Measurements from ENCODE around the gene RMRP.

DNA sequence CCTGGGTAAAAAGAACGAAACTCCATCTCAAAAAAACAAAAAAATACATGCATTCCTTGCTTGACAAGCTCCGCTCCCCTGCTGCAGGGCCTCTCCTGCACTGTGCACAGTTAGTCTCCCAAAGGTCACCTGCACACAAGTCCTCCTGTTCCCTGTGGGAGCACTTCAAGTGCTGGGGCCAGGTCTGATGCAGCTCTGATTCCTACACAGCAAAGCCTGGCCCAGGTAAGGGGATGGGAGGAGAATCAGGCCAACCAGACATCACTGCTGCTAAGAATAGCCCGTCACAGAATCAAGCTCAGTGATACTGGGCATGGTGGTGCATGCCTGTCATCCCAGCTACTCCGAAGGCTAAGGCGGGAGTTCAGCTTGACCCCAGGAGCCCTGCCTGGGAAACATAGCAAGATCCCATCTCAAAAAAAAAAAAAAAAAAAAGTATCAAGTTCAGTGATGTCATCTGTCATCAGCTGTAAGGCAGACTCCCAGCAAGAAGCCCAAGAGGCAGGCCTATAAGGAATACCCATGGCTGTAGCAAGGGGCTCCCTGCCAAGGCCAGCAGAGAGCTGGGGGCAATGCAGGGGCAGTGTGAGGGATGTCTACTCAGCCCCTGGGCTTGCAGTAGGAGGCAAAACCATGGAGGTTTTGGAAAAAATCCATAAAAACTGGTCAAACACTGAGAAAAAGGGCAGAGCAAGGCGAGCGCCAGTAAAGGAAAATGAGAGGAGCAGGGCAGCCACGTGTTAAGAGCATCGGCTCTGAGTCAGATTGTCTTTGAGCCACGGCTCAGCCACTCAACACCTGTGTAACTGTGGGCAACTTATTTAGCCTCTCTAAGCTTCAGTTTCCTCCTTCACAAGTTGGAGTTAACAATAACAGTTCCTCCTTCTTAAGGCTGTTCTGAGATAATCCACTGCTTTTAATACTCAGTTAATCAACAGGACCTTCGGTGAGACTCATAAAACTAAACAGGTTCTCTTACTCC is 28.7 kb upstream of the RMRP start:
- TF ChIP-seq, protein P1, sequence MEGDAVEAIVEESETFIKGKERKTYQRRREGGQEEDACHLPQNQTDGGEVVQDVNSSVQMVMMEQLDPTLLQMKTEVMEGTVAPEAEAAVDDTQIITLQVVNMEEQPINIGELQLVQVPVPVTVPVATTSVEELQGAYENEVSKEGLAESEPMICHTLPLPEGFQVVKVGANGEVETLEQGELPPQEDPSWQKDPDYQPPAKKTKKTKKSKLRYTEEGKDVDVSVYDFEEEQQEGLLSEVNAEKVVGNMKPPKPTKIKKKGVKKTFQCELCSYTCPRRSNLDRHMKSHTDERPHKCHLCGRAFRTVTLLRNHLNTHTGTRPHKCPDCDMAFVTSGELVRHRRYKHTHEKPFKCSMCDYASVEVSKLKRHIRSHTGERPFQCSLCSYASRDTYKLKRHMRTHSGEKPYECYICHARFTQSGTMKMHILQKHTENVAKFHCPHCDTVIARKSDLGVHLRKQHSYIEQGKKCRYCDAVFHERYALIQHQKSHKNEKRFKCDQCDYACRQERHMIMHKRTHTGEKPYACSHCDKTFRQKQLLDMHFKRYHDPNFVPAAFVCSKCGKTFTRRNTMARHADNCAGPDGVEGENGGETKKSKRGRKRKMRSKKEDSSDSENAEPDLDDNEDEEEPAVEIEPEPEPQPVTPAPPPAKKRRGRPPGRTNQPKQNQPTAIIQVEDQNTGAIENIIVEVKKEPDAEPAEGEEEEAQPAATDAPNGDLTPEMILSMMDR (IDR thresholded peaks at IDR 0.05), result no peak
- TF ChIP-seq EZH2 (IDR thresholded peaks at IDR 0.05; ENCODE audit: borderline replicate concordance, insufficient read depth, low read depth, low read length, poor library complexity, severe bottlenecking), result no peak

Data from B cell (primary cell).